Fibroblast of lung (primary cell): ENCODE results near the gene PGK2. TPM values are rescaled to one million over a fixed set of nuclear protein-coding genes. Genes with fewer than 3 reads are reported as not detected.

Source experiments
- DNase-seq, 2 donors: peaks; one replicate each; pipeline versions ENCODE4 v3.0.0 to v3.0.0-alpha.2; 2010; ENCODE audit warnings: low read depth in 2 of 2
- H2AFZ ChIP-seq: 2 replicates; pipeline ENCODE4 v1.5.1; 2012; ENCODE audit warnings: low read length, control low read depth, inconsistent platforms
- H3K27ac ChIP-seq: 2 replicates; pipeline ENCODE4 v1.5.1; 2011; ENCODE audit warnings: low read length, control low read depth; ENCODE audit not compliant: insufficient read depth
- H3K27me3 ChIP-seq: 2 replicates; pipeline ENCODE4 v1.5.1; 2011; ENCODE audit warnings: mild to moderate bottlenecking, low read length; ENCODE audit not compliant: control insufficient read depth, insufficient read depth
- H3K36me3 ChIP-seq: 2 replicates; pipeline ENCODE4 v1.5.1; 2011; ENCODE audit warnings: low read length; ENCODE audit not compliant: control insufficient read depth, insufficient read depth
- H3K4me1 ChIP-seq: 2 replicates; pipeline ENCODE4 v1.5.1; 2011; ENCODE audit warnings: low read length; ENCODE audit not compliant: control insufficient read depth, insufficient read depth; ENCODE audit errors: extremely low read depth
- H3K4me2 ChIP-seq: 2 replicates; pipeline ENCODE4 v1.5.1; 2011; ENCODE audit warnings: low read length, control low read depth; ENCODE audit not compliant: insufficient read depth; ENCODE audit errors: extremely low read depth
- H3K4me3 ChIP-seq, 4 experiments: fragments of 200-600 bp in 1 of 4; sonication (generic) in 1 of 4; replicated peaks in 1 of 4; 2 replicates each; pipeline ENCODE4 v1.5.1; 2011 to 2016; ENCODE audit warnings: low read length in 4 of 4, low read depth in 3 of 4, mild to moderate bottlenecking in 3 of 4, control low read depth in 2 of 4, inconsistent platforms in 1 of 4, mixed read lengths in 1 of 4; ENCODE audit not compliant: insufficient read depth in 1 of 4; ENCODE audit errors: control extremely low read depth in 1 of 4
- H3K79me2 ChIP-seq: 2 replicates; pipeline ENCODE4 v1.5.1; 2012; ENCODE audit warnings: mild to moderate bottlenecking, low read length, inconsistent platforms; ENCODE audit not compliant: control insufficient read depth, insufficient read depth
- H3K9ac ChIP-seq: 2 replicates; pipeline ENCODE4 v1.5.1; 2011; ENCODE audit warnings: mild to moderate bottlenecking, low read length, control low read depth; ENCODE audit not compliant: insufficient read depth
- H3K9me3 ChIP-seq: 2 replicates; pipeline ENCODE4 v1.5.1; 2012; ENCODE audit warnings: low read depth, low read length; ENCODE audit not compliant: control insufficient read depth, insufficient read depth
- H4K20me1 ChIP-seq: 2 replicates; pipeline ENCODE4 v1.5.1; 2011; ENCODE audit warnings: low read length; ENCODE audit not compliant: control insufficient read depth, insufficient read depth; ENCODE audit errors: extremely low read depth
- CTCF ChIP-seq, 2 donors: IDR thresholded peaks in 1 of 2; conservative IDR thresholded peaks in 1 of 2; 1 replicate in 1 of 2; 2 replicates in 1 of 2; pipeline ENCODE4 v1.5.1; 2011 to 2012; ENCODE audit warnings: low read length in 2 of 2, control low read depth in 1 of 2, inconsistent platforms in 1 of 2, low read depth in 1 of 2, mild to moderate bottlenecking in 1 of 2
- EZH2 ChIP-seq: IDR thresholded peaks from 2 replicates; pipeline ENCODE4 v1.5.1; 2012; ENCODE audit warnings: low read length, control low read depth, mild to moderate bottlenecking; ENCODE audit errors: missing control alignments
- polyA minus RNA-seq: library from RNA; depleted of rRNA, polyadenylated mRNA; stranded (reverse); fragments of >200 nt; gene quantifications from 2 replicates; pipeline ENCODE4 v1.2.3, GENCODE V29; 2011; ENCODE audit warnings: low replicate concordance
- polyA plus RNA-seq, 2 donors: library from polyadenylated mRNA; depleted of rRNA in 1 of 2; stranded (reverse) in 1 of 2; unstranded in 1 of 2; fragments of >200 nt; gene quantifications; 2 replicates each; pipeline ENCODE4 v1.2.1, GENCODE V29; 2011 to 2012; ENCODE audit warnings: missing spikeins in 1 of 2
- total RNA-seq: library from RNA; depleted of rRNA; stranded (reverse); fragments of >200 nt; gene quantifications from 2 replicates; pipeline ENCODE4 v1.2.1, GENCODE V29; 2014

Gene PGK2
- total RNA-seq: not detected in 2 replicates
- not detected in 2 replicates for polyA plus RNA-seq
- polyA plus RNA-seq (2012): not detected in 2 replicates
- polyA minus RNA-seq: not detected in 2 replicates

- DNase-seq: no peak
- no peak within 1 kb of the TSS for H3K4me3 ChIP-seq
Observed at GRCh38 chr6:49787176-49787575, at the start of gene PGK2. Gene PGK2 (minus strand): TSS chr6:49787285. CDS start chr6:49787187, 98 bp downstream.

GRCh38 chr6:49835140-49835539 lies 48.1 kb upstream of the PGK2 start:
- no peak overlapping the region for H3K4me2 ChIP-seq
- H3K9me3 ChIP-seq: no peaks in the 10 kb centered on the region
- no peaks in the 10 kb centered on the region for H3K79me2 ChIP-seq
- no peaks in the 10 kb centered on the region for H3K4me1 ChIP-seq
- no peak overlapping the region for H2AFZ ChIP-seq
- H3K36me3 ChIP-seq: no peaks in the 10 kb centered on the region
- no peak overlapping the region for H3K9ac ChIP-seq
- DNase-seq: no peak
- H4K20me1 ChIP-seq: no peaks in the 10 kb centered on the region
- no peaks in the 10 kb centered on the region for H3K27me3 ChIP-seq
- TF ChIP-seq EZH2: no peak
- TF ChIP-seq CTCF (conservative IDR thresholded peaks at IDR 0.05 in 1 of 2, IDR thresholded peaks at IDR 0.05 in 1 of 2; ENCODE audit: low read depth in 1 of 2, low read length in 2 of 2): no peak
- H3K4me3 ChIP-seq: no peak overlapping the region
- H3K27ac ChIP-seq: no peak overlapping the region

More at GRCh38 chr6:49787176-49787575, at the start of gene PGK2:
- Histone ChIP-seq H4K20me1 (no peaks in the 10 kb centered on the region), H3K36me3 (no peaks in the 10 kb centered on the region), H3K4me1 (no peaks in the 10 kb centered on the region), H3K27ac (no peak within 1 kb of the TSS), H3K9me3 (no peaks in the 10 kb centered on the region), H3K27me3 (no peaks in the 10 kb centered on the region), H3K79me2 (no peaks in the 10 kb centered on the region), H2AFZ (no peak within 1 kb of the TSS), H3K9ac (no peak within 1 kb of the TSS), H3K4me2 (no peak within 1 kb of the TSS)
- TF ChIP-seq EZH2 (no peak), CTCF (conservative IDR thresholded peaks at IDR 0.05 in 1 of 2, IDR thresholded peaks at IDR 0.05 in 1 of 2; ENCODE audit: low read depth in 1 of 2, low read length in 2 of 2) (no peak)

GRCh38 chr6:49833386-49833785 lies 46.3 kb upstream of the PGK2 start:
- H3K27ac ChIP-seq: no peak overlapping the region
- no peaks in the 10 kb centered on the region for H3K27me3 ChIP-seq
- H3K9ac ChIP-seq: no peak overlapping the region
- H3K4me3 ChIP-seq: no peak overlapping the region
- H3K4me1 ChIP-seq: no peaks in the 10 kb centered on the region
- DNase-seq: no peak
- H3K79me2 ChIP-seq: no peaks in the 10 kb centered on the region
- H3K9me3 ChIP-seq: no peaks in the 10 kb centered on the region
- no peak overlapping the region for H2AFZ ChIP-seq
- no peaks in the 10 kb centered on the region for H3K36me3 ChIP-seq
- H4K20me1 ChIP-seq: no peaks in the 10 kb centered on the region
- no peak for TF ChIP-seq EZH2
- TF ChIP-seq CTCF (conservative IDR thresholded peaks at IDR 0.05 in 1 of 2, IDR thresholded peaks at IDR 0.05 in 1 of 2; ENCODE audit: low read depth in 1 of 2, low read length in 2 of 2): no peak
- no peak overlapping the region for H3K4me2 ChIP-seq
